GM12892 (cell line): ENCODE measurements around the gene OR4D2.

ENCODE experiments used
- POLR2A ChIP-seq: IDR thresholded peaks from 2 replicates; pipeline ENCODE4 v1.6.1; 2011; ENCODE audit warnings: low read depth, low read length, control low read depth
- POLR2AphosphoS5 ChIP-seq: IDR thresholded peaks from 2 replicates; pipeline ENCODE4 v1.6.1; 2011; ENCODE audit warnings: low read depth, low read length, control low read depth
- TAF1 ChIP-seq: IDR thresholded peaks from 2 replicates; pipeline ENCODE4 v1.6.1; 2011; ENCODE audit warnings: low read depth, mild to moderate bottlenecking, control low read depth, low read length, borderline replicate concordance

DNA sequence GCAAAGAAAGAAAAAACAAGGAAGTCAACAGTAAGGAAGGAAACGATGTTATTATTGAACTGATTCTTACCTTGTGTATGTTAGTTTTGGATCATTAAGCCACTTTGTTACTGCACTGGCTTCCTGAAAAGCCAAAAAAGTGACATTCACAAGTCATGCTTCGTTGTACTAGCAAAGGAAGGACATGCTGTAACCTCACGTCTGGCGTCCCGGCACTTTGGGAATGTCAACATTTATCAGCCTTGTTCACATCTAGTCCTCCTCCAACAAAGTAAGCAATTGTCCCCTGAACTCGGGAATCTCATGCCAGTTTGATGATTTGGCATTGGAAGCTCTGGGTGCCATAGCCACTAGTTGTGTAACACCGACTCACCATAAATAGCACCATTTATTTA lies 53.0 kb downstream of the OR4D2 start:
- no peak for TF ChIP-seq POLR2AphosphoS5
- TF ChIP-seq TAF1, result no peak
- TF ChIP-seq POLR2A, result no peak
